ENCODE data around the gene FBN2. TPM values are rescaled to one million over a fixed set of nuclear protein-coding genes. Genes with fewer than 3 reads are reported as not detected.
A peak's percentile ranks its signal among the peaks of the same experiment; 100 is the strongest.

The FBN2 gene
- total RNA-seq, result 1 to 10 TPM; 1.9 to 2.0 TPM
- long read RNA-seq, partial matches to known transcripts, result 0 of 1 reads
- long read RNA-seq, other reads (novel, unspliced or antisense), result 1 of 1 reads

DNA sequence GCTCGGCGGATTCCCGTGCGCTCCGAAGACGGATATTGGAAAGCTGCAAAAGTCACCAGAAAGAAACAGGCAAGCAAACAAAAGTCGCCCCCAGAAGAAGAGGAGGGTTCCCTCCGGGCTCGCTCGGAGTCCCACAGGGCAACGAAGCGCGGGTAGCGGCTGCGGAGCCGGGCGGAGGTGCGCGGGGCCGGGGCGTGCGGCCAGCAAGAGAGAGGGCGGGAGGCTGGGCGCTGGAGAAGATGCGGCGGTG lies at the start of gene FBN2:
TSS of gene FBN2 (minus strand) at position 246 of the 250 bp plus-strand sequence. CDS start 642 bp downstream, outside the sequence.
- DNase-seq, result no peak
- no peak for ATAC-seq
- intact Hi-C loops (cut with DNase I, micrococcal nuclease), result no loop called here

DNA sequence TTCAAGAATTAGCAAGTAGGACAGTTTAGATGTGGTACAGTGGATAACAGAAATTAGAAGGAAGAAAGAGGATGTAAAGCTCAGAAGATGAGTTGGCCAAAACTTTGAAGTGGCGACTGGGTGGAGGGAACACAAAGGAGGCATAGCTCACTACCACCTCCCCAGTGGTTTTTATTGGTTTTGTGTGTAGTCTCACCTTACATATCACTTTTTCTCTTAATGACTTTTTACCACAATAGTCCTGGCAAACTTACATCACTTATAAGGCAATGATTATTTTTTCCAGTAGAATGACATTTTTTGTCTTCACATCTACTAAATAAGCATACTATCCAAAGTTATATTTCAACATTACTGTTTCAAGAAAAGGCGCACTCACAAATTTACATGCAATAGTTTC lies 49.2 kb upstream of the FBN2 start:
- intact Hi-C loops (cut with DNase I, micrococcal nuclease), result no loop called here
- DNase-seq (no peak), ATAC-seq (no peak)

DNA sequence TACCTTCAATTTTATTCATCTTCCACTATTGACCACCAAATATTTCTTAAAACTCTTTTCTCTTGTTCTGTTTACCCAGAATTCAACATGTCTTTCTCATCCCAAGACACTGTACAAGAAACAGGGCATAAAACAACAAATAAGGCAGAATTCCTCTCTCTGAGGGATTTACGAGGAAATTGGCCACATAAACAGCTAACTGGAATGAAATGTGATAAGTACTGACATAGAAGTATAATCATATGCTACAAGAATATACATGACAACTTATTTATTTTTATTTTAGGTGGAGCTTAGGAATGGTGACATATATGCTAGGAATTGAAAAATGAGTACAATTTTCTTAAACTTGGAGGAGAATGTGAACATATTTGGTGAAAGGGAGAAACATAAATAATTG lies 48.8 kb upstream of the FBN2 start:
- no peak for DNase-seq
- no peak for ATAC-seq
- intact Hi-C loops (cut with DNase I, micrococcal nuclease), result no loop called here

DNA sequence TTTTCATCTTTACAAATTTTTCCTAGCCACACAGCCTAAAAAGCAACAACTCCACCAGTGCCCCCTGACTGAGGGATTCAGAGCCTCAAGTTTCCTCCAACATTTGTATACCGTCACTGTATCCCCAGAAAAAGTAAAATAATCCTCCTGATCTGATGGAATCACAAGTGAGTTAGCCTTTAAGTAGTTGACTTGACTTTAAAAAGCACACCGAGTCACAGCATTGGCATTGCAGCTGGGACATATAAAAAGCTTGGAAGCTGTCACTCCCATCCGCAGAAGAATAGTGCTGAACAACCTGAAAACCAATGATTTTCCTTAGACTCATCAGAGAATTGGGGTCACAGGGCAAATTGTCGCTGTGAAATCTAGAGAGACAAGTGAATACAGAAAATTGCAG lies 41.6 kb upstream of the FBN2 start:
- ATAC-seq, result no peak
- intact Hi-C loops (cut with DNase I, micrococcal nuclease), result no loop called here

DNA sequence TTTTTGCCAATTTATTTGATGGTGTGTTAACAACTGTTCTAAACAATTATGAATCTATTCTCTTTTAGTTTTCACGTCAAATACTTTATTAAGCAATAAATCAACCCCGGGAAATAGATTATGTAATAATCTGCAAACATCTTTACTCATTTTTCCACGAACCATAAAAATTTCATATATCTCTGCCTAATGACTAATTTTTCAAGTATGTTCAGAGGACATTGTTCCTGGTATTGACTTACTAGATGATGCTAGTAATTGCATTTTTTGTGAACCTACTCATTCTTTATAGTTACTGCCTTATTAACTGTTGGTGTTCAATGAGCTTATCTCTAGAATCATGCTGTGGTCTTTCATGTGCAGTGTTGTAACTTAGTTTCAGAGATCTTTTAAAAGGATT lies 41.0 kb upstream of the FBN2 start:
- ATAC-seq (no peak), DNase-seq (no peak)
- intact Hi-C loops (cut with DNase I, micrococcal nuclease), result no loop called here

More for the DNA sequence above, 41.6 kb upstream of the FBN2 start:
- no peak for DNase-seq

DNA sequence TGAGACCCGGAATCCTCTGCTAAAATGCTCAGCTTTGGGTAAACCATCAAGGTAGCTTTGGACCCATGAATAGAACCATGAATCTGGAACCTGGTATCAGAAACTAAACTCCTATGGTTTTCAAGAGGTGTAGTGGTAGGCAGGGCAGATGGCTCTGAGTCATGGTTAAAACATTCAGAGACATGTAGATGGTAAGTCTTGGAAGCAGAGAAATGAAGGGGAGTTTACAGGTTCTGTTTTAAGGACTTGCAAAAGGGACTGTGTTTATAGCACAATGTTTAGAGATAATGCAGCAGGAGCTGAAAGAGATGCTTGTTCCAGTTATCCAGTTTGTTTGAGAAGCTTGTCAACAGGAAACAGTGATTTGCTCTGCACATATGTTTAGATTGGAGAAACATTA lies 36.0 kb upstream of the FBN2 start:
- ATAC-seq (no peak), DNase-seq (no peak)
- intact Hi-C loops (cut with DNase I, micrococcal nuclease), result no loop called here

DNA sequence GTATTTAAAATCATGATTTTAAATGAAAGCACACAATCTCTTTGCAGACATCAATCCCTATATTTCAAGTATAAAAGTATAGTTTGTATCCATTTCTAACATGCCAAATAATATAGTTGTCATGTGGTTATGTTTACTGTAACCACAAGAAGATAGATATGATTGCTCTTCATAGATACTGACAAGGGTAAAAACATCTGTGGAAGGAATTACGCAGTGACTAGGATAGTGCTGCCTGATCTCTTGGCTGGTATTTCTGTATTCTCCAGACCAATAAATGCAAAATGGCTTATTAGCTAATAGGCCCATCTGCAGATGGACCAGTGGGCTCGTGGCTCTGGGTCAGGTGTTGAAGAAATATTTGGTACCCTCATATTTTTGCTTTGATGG lies 34.9 kb upstream of the FBN2 start:
- DNase-seq, result no peak
- ATAC-seq, result no peak
- intact Hi-C loops (cut with DNase I, micrococcal nuclease), result no loop called here

DNA sequence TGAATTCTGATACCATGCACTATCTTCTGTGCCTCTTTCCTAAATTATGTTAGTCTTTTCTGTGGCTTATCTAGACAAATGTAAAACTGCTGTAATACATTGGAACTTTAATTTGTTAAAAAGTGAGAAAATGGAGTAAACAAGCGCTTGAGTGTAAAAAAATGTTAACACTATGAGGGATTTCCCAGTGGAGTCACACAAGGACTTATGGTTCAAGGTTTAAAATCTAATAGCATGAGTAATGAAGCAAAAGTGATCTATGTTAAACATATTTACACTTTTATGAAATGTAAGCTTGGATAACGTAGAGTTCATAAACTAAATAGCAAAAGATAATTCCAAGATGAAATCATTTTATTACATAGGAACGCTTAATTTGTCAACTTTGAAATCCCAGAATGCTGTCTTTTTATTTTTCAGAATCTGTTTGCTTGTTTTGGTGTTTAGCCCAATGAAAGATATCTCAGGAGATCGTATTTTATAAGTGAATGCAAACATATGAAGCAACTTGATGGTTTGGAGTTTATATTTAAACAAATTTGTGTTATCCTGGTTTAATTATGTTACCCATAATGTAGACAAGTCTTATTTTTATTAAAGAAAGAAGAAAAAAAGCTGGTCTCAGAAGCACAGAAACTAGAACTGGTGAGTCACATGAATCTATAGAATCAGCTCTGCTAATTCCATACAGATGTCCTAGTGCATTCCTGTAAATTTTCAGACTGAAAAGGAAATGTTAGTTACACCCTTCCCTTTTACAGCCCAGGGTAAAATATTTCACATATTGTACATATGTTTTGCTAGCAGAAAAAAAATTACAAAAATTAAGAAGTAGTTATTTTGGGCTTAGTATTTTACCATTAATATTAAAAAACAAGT lies 34.2 kb upstream of the FBN2 start:
- DNase-seq, result no peak
- intact Hi-C loops (cut with DNase I, micrococcal nuclease), result no loop called here
- ATAC-seq, result no peak

DNA sequence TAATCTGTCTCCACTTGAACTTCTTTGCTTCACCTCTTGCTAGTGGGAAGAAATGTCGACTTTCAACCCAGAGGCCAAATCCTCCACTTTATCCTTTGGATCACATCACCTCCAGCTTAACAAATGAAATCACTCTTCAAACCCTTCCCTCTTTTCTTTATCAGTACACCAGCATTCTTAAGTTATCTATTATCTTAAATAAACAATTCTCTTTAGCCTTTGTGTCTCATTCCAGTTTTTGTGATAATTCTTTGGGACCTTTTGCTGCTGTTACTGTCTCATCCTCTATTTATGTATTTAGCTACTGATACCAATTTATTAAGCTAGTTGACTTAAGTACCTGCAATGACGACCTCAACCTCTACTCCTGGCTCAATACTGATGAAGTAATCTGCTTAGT lies 28.1 kb upstream of the FBN2 start:
- intact Hi-C loops (cut with DNase I, micrococcal nuclease), result no loop called here
- no peak for DNase-seq
- no peak for ATAC-seq

DNA sequence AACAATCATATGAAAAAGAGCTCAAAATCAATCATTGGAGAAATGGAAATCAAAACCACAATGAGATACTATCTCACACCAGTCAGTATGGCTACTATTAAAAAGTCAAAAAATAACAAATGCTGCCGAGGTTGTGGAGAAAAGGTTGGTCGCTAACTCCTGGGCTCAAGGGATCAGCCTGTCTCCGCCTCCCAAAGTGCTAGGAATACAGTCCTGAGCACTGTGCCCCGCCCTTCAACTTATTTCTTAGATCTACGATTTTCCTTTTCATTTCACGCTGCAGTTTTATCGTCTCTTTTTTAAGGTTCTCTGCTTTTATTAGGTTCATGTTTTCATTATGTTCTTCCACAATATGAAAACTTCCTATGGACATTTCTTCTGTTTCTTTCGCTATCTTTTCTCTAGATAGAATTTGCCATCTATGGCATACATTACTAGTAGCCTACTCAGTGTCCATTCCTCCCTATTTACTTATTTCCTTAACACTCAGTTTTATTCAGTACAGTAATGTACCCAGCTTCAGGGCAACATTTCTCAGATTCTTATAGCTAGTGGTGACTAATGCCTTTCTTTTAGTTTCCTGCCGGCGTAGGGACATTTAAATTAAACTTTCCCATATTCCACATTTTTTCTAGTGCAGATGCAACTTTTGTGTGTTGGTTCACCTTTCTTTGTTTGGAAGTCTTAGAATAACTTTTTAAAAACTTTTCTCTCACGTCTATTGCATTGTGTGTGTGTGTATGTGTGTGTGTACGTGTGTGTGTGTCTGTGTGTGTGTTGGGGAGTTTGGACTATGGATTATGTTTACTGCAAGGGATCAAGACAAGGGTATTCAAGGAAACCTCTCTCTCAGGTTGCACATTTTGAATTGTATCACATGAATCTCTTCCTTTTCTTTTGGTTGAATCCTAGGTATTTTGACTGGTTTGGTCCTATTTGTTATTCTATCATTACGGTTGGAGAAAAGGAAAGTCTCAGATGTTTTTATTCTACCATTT lies 21.6 kb upstream of the FBN2 start:
- intact Hi-C loops (cut with DNase I, micrococcal nuclease), result no loop called here
- ATAC-seq (no peak), DNase-seq (no peak)

DNA sequence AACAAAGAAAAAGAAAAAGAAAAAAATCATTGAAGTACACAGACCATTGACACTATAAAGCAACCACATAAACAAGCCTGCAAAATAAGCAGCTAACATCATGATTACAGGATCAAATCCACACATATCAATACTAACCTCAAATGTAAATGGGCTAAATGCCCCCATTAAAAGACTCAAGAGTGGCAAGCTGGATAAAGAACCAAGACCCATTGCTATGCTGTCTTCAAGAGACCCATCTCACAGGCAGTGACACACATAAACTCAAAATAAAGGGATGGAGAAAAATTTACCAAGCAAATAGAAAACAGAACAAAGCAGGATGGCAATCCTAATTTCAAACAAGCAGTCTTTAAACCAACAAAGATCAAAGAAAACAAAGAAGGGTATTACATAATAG lies 15.7 kb upstream of the FBN2 start:
- DNase-seq (no peak), ATAC-seq (no peak)
- intact Hi-C loops (cut with DNase I, micrococcal nuclease), result no loop called here

DNA sequence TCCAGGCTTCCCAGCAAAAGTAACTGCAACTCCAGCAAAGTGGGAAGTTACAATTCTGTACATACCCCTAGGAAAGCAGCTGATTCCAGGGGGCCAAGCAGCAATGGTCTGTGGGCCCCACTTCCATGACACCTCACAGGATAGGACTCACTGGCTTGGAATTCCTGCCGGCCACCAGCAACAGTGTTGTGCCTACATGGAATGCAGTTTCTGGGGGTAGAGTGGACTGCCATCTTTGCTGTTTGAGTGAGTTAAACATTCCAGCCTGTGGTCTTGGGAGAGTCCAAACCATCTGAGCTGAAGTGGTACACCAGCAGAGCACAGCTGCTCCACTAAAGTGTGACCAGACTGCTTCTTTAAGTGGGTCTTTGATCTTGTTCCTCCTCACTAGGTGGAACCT lies 13.4 kb upstream of the FBN2 start:
- intact Hi-C loops (cut with DNase I, micrococcal nuclease), result no loop called here
- ATAC-seq (no peak), DNase-seq (no peak)

DNA sequence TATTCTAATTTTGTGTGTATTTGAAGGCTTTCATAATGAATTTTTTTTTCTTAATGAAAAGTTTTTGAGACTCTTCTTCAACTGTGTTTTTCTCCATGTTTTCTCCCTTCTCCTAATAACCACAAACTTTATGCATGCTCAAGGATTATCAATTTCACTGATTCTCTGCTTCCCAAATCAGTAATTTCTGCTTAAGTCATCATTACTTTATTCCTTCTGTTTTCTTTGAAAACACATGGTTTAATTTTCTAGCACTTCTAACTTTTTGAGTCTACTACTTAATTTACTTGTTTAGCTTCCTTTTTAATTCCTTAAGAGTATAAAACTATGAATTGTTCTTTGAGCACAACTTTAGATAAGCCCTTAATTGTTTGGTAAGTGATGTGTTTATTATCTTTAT lies 11.5 kb upstream of the FBN2 start:
- intact Hi-C loops (cut with DNase I, micrococcal nuclease), result no loop called here
- no peak for ATAC-seq
- DNase-seq, result no peak

DNA sequence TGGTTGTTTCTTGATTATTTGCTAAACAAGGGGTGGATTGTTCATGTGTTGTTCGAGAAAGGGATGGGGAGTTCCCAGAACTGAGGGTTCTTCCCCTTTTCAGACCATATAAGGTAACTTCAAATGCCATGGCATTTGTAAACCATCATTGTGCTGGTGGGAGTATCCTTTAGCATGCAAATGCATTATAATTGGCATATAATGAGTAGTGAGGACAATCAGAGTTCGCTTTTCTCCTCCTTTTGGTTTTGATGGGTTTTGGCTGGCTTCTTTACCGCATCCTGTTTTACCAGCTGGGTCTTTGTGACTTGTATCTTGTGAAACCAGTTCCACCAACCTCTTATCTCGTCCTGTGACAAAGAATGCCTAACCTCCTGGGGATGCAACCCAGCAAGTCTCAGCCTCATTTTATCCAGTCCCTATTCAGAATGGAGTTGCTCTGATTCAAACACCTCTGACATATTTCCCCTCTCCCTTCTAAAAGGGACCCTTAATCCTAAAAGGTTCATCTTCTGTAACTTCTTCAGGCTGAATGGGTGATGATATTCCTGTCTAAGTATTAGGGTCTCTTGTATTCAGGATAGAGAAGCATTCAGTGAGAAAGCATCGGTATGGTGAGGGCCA lies 8.7 kb upstream of the FBN2 start:
- DNase-seq (no peak), ATAC-seq (no peak)
- intact Hi-C loops (cut with DNase I, micrococcal nuclease), result no loop called here

DNA sequence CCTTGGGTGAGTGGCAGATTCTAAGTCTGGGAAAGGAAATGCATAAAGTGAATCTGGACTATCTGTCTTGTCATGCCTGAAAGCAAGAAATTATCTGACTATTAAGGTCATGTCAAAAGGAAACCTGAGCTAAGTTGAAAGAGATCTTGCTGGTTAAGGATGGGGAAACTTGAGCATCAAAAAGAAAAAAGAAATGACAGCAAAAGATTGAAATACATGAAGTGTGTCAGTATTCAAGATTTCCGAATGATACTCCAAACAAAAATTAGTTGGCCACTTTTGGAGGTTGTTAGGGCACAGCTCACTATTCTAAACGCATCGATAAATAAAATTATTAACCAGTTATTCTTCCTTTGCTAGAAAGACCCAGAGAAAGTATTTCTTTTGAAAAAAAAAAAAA lies 3.3 kb upstream of the FBN2 start:
- DNase-seq (no peak), ATAC-seq (no peak)
- intact Hi-C loops (cut with DNase I, micrococcal nuclease), result no loop called here

DNA sequence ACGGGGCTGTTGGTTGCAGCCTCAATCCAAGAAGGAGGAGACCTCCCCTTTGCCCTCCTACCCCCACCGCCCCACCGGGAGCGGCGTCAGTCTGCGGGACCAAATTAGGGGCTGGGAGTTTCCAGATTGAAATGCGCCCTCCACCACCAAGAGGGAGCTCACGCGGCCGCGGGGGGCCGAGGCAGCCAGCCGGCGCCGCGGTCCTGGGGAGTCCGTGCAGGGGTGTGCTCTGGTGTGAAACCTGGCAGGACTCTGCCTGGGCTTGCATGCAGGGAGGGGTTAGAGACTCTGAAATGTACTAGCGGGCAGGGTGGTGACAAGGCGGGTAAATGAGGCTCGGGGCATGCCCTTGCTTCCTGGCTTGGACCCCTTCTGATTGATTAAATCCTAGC lies 989 bp upstream of the FBN2 start:
- DNase-seq (no peak), ATAC-seq (no peak)

DNA sequence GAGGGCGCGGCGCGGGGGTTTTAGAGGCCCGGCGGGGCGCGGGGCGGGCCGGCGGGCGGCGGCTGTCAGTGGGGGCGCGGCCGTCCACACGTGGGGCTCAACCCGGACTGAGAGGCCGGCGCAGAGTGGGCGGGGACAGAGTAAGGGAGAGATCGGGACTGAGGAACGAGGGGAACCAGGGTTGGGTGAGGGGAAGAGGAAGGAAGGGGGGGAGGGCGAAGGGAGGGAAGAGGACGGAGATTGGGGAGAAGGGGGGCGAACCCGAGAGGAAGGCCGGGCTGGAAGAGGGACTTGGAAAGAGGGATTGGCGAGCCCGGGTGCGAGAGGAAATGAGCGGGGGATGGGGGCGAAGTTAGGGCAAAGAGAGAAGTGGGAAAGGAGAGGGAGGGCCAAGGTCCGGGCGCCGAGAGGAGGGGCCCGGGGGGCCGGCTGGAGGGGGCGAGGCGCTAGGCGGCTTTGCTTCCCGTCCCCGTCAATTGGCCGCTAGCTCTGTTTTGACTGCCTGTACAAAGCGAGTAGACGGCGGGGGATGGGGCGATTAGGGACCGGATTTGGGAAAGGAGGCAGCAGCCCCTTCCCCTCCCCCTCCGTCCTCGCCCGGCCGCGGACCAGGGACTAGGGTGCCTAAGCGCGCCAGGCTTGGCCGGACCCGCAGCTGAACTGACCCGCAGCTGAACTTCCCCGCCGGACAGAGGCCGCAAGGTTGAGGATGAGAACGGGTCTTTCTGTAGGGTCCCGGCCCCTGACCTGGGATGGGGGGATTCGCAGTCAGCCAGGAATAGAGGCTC lies 399 bp upstream of the FBN2 start:
- intact Hi-C loops (cut with DNase I, micrococcal nuclease), result no loop called here
- peak; percentile 43 for ATAC-seq
- DNase-seq, result peak; percentile 49 to 52

More for the DNA sequence above, 989 bp upstream of the FBN2 start:
- intact Hi-C loops (cut with DNase I, micrococcal nuclease), result no loop called here

DNA sequence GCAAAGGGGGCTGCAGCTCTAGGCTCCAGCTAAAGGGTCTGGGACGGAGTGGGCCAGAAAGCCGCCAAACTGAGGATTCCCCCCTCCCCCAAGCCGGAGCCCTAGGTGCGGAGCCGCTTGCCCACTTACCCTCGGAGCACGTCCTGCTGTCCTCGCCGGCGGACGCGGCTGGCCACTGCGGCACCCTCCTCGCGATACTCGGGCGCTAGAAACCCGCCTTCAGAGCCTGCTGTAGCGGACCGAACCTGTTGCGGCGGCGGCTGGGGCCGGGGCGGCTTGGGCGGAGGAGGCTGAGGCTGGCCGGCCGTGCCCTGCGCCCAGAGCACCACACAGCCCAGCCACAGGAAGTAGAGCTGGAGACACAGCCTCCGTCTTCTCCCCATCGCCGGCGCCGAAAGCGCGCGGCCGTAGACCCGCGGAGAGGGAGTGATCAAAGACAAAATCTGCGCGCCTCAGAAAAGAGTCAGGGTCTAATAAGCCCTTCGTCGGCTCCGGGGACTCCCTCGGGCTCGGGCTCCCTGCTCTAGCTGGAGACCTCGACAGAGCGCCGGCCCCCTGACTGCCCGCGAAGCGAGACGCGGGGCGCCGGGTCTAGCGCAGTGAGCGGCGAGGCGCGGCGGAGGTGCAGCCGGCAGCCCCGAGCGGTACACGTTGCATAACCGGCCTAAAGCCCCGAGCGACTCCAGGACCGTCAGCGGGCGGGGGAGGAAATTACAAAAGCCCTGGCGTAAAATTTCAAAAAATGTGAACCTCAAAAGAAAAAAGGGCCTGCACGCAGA lies 635 bp downstream of the FBN2 start:
- DNase-seq (peak in 1 of 2 donors; percentile 11), ATAC-seq (no peak)

More for the DNA sequence above, 635 bp downstream of the FBN2 start:
- intact Hi-C loops (cut with DNase I, micrococcal nuclease), result no loop called here
